Right ventricle myocardium superior (tissue), 1 donor: ENCODE results near the gene SCARB2. TPM values are rescaled to one million over a fixed set of nuclear protein-coding genes. Genes with fewer than 3 reads are reported as not detected.

ENCODE experiments used
- ATAC-seq: fragments of 200-7000 bp; cut with Tn5 transposase; one replicate; pipeline ENCODE4 v1.9.1; 2020; ENCODE audit warnings: mild to moderate bottlenecking; ENCODE audit not compliant: poor library complexity
- DNase-seq: peaks from one replicate; pipeline ENCODE4 v3.0.0-alpha.2; 2020
- intact Hi-C: fragments of 100-400 bp; cut with DNase I; formaldehyde crosslinking; loops from one replicate; pipeline ENCODE4 v1.11.2; 2022
- total RNA-seq: library from RNA; stranded (reverse); fragmentation: NEBNext Ultra II Directional; extraction: Animal tissue kit (Norgen Biotek cat#: 25700); gene quantifications from one replicate; pipeline ENCODE4 v1.2.1, GENCODE V29; 2021
- donor health status: DM: no; HTN: yes; CAD: no; lungs with severe emphysema.

Gene SCARB2
- total RNA-seq, 1 donor from 2014 or later: 96.3 TPM

DNA sequence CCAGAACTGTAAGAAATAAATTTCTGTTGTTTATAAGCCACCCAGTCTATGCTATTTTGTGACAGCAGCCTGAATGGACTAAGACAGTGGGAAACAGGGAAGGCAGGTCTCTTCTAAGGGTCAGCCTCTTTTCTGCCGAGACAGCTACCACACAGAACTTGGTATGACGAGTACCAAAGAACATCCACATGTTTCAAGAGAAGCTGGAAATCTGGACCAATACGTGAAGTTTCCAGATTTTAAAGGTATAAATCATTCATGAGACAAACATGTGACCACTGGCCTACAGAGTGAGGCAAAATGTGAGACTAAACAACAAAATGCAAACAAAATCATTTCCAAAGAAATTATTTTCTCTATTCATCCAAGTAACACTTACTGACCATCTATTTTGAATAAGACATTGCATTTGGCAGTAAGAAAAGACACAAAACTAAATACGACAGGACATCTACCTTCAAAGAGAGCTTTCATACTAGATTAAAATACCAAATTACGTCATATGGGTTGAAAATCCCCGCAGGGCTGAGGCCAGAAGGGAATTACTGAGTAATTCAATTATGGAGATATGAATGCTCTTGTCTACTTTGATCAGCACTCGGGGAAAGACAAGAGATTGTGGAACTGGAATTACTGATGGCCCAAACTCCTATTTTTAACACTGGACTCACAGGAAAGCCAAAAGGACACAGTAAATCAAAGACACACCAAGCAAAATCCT is 7.2 kb downstream of the SCARB2 start:
- ATAC-seq (no peak), DNase-seq (no peak)
- intact Hi-C loops: no loop called here

DNA sequence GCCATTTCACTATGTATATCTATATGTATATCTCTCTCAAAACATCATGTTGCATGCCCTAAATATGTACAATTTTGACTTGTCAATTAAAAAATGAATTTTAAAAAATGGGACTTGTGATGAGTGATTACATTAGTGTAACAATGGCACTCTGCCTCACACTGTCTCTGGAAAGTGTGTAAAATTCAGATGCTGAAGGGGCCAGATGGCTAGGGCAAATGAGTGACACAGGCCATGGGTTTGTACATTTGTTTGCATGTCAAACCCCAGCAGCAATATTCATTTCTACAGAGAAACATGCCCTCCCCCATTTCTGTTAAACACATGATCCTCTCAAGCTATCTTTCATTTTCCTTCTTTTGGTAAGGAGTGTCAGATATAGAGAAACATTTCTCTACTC is 8.1 kb downstream of the SCARB2 start:
- DNase-seq (no peak), ATAC-seq (no peak)
- intact Hi-C loops: no loop called here

DNA sequence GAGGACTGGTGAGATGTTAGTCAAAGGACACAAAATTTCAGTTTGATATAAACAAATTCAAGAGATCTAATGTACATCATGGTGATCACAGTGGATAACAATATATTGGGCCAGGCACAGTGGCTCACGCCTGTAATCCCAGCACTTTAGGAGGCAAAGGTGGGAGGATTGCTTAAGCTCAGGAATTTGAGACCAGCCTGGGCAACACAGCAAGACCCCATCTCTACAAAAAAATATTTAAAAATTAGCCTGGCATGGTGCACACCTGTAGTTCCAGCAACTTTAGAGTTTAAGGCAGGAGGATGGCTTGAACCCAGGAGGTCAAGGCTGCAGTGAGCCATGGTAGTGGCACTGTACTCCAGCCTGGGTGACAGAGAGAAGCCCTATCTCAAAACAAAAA is 8.7 kb downstream of the SCARB2 start:
- no peak for ATAC-seq
- no peak for DNase-seq
- intact Hi-C loops: no loop called here

DNA sequence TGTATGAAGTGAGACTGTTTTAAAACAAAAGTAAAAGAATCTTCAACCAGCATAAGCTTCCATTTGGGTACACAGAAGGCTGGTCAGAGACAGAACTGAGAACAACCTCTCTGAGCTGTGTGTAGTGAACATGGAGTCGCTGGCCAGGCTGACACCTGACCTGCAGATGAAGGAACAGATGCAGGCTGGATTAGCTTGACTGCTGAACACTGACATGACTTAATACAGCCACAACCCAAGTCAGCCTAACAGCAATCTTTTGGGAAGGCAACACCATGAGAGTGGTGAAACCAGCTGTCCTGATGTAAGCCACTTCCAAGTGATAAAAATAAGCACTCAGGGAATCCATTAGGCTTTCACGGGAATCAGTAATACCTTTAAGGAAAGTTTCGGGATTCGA is 10.1 kb downstream of the SCARB2 start:
- no peak for ATAC-seq
- intact Hi-C loops: no loop called here
- no peak for DNase-seq

DNA sequence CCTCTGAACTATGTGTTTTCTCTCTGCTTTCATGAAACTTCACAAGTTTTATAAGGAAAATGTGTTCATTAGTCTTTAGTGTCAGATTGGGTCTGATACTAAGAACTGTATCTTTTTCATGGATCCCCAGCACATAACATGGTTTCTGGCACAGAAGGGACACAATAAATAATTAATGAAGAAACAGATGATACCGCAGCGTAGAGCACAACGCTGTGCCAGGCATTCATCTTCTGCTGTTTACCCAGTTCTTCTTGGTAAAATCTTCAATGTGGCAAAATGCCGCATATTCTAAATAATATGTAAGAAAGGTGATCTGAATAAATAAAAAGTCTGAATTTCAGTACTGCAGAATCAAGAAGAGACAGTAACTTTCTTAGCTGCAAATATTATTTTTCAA is 12.3 kb downstream of the SCARB2 start:
- intact Hi-C loops: no loop called here
- ATAC-seq: no peak
- DNase-seq: no peak

DNA sequence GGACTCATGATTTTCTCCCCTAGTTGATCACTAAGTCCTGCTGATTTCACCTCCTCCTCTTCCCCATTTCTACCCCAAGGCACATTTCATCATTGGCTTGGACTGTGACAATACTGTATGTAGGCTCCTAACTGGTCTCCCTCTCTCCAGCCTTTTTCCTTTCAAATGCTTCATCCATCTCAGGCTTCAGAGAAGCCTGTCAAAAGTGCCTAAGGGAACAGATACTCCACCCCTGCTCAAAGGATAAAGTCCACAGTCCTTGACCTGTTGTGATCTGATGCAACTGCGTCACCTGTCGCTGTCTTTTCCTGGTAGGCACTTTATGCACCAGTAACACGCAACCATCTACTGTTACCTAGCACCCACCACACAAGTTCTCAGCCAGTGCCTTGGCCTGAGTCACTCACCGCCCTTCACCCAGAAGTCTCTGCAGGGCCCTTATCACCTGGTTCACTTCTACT is 12.8 kb downstream of the SCARB2 start:
- DNase-seq (no peak), ATAC-seq (no peak)
- intact Hi-C loops: no loop called here

DNA sequence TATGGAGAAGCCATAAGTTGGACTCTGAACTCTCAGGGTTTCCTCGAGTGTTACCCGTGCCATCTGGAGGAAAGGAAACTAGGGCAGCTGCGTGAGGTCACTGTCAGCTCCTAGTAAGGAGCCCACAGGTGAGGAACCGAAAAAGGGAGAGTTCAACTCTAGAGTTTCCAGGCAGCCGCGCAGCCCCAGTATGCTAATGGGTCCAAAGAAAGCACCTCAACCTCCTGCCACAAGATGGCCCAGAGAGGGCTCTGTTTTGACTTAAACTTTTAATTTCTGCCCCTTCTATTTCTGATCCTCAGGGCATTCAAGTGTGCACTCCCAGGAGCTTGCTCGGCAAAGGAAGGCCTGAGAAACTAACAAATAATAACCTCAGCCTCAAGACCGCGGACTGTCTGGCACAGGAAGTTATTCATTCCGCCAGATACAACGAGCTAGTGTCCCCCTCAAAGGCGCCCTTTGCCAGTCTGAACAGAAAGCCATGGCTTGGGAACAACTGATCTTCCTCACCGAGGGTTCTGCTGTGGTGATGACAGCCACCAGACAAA is 13.9 kb downstream of the SCARB2 start:
- DNase-seq (peak; percentile 47), ATAC-seq (peak; percentile 26)
- intact Hi-C loops: no loop called here

DNA sequence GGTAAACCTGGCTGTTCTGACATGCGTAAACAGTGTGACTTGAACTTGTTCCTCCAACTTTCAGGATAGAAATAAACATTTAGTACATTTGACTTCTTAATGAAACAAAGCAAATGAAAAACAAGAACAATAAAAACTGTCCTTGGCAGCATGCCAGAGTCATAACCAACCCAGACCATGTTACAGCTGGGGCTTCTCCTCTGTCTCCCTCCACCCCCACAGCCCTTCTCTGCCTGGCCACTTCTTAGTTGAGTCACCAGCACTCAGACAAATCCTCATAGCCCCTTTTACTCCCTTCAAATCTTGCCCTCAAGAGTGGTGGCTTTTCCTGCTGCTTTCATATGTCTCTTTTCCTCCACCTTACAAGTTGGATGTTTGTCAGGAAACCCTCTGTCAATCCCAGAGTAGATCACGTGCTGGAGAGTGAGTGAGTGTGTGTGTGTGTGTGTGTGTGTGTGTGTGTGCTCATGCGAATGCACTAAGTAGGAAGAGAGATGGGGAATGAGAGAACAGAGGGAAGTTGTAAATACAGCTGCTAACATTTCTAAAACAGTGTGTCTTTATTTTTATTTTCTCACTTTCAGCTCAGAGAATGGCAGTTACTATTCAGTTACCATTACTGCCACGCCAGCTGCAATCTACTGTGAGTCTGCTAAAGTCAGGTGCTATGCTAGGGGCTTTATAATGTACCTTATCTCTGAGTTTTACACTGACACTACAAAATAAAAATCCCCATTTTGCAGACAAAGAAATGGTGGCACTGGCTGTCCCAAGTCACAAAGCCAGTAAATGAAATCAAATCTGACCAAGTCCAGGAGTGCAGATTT is 15.0 kb downstream of the SCARB2 start:
- DNase-seq (peak; percentile 60), ATAC-seq (peak; percentile 61)
- intact Hi-C loops: no loop called here

DNA sequence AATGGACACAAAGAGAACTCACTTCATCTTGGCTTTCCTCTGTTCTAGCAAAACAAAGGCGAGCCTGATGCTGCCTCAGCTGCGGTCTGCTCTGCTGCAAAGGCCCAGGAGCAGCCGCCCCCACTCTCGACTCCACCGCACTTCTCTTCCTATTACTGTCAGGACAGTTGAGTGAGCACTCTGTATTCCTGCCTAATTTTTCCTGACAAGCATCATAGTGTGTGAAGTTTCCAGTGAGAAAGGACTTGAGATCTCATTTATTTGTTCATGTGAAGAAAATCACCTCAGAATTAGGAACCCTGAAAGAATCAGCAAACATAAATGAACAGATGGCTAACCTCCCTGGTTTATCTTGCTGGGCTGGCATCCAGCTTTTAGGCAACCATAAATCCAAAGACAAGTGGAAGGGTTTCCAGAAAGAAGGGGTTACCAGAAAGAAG is 15.6 kb downstream of the SCARB2 start:
- peak; percentile 69 for DNase-seq
- peak; percentile 59 for ATAC-seq
- intact Hi-C loops: no loop called here

DNA sequence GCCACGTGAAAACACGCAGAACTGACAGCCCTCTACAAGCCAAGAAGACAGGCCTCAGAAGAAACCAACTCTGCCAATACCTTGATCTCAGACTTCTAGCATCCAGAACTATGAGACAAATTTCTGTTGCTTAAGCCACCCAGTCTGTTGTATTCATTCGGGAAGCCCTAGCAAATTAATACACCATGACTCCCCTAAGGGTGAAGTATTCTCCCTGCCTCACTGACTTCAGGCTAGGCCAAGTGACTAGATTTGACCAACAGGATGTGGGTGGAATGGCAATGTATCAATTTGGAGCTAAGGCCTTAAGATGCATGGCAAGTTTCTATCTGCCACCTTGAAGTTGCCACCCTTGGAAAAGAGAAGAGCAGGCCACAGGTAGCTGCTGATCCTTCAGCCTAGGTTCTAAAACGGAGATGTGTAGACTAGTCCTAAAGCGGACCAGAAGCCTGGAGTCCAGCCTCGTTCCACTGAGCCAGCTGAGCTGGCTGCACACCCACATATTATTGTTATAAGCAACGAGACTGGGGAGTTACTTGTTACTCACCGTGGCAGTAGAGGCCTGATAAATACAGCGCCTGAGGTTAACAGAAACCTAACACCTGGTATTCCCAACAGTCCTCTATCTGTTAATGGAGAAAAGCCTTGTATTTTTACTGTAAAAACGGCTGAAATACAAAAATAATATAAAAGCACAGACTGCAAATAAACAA is 16.4 kb downstream of the SCARB2 start:
- DNase-seq (no peak), ATAC-seq (no peak)
- intact Hi-C loops: no loop called here

DNA sequence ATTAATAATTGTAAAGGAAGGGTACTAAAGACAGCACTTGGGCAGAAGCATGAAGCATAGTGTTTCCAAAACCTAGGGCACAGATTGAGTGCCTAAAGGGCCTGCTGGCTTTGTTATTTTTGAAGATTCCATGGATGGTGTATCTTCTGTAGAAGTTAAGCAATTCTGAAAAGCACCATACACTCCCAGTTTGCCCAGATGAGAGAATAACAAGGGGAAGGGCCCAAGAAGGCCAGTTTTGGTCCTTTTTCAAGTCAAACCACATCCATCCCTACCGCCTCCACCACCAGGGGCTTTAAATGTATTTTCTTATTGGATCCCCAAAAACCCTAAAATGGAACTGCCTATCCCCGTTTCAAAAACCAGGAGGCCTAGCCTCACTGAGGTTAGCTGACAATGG is 17.2 kb downstream of the SCARB2 start:
- DNase-seq: no peak
- no peak for ATAC-seq
- intact Hi-C loops: no loop called here

DNA sequence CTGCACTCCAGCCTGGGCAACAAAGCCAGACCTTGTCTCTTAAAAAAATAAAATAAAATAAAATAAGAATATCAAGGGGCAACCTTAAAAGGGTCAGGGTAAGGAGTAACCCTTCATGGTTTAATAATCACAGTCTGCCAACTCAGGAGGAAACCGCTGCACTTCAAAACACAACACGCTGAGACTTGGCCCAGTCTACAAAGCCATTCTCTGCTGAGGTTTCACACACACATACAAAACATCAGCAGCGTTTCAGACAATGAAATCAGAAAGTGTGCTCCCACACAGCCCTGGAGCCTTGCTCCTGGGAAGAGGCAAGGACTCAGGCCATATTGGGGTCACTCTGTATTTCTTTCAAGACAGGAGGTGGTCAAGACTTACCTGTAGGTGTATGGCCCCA is 18.3 kb downstream of the SCARB2 start:
- intact Hi-C loops: no loop called here
- DNase-seq (no peak), ATAC-seq (no peak)

DNA sequence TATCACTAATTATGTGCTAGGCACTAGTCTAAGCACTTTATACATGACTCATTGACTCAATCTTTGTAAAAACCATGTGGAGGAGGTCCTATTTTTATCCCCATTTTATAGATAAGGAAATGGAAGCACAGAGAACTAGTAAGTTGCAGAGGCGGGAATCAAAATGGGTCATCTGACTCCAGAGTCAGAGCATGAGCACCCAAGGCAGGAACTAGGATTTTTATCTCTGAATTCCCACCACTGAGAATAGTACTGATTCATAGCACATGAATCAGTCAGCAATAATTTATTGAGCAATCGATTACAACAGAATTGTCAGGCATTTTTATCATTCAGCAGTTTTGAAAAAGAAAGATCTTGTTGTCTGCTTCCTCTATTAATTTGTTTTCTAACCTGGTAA is 19.3 kb downstream of the SCARB2 start:
- peak; percentile 70 for ATAC-seq
- intact Hi-C loops: no loop called here

DNA sequence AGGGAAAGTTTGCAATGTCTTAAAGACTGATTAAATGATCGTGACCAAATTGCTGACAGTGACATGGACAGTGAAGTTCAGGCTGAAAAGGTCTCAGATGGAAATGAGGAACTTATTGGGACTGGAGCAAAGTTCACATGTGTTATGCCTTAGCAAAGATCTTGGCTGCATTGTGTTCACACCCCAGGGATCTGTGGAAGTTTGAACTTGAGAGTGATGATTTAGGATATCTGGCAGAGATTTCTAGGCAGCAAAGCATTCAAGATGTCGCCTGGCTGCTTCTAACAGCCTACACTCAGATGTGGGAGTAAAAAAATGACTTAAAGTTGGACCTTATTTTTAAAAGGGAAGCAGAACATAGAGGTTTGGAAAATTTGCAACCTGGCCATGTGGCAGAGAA is 21.4 kb downstream of the SCARB2 start:
- DNase-seq (no peak), ATAC-seq (no peak)
- intact Hi-C loops: no loop called here

More for the DNA sequence above, 19.3 kb downstream of the SCARB2 start:
- no peak for DNase-seq

DNA sequence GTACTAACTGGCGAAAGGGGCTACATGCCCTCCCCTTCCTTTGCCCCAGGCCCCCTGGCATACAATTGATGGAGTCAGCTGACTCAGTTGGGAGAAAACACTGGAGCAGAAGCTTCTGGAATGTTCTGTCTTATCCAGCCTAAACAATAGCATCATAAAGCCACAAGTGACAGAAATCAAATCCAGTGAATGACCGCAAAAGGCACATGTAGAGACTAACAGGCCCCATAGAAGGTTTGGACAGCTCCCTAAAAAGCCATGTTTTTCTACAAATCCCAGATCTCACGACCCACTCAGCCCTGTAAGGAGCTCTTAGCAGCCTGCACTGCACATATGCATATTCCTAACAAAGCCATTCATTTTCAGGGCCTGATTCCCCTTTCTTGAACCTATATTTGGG is 25.1 kb downstream of the SCARB2 start:
- DNase-seq (no peak), ATAC-seq (no peak)
- intact Hi-C loops: loop anchor here (10.0 kb wide), 1 partner anchor 116 kb away; the partner anchor contains the start of gene STBD1

DNA sequence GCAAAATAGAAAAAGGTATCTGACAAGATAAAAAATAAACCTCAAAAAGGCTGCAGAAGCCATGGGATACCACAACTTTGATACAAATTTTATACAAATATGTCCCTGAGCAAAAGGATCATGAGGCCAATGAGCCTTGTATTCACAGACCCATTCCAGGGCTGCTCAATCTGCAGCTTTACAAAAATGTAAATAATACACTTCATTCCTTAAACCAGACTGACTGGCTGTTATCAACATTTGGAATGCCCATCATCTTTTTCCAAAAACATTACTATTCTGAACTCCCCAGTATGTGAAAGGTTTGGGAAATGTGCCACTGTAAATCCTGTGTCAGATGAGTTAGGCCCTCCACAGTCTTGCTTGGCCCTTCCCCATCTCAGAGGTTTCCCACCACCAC is 25.5 kb downstream of the SCARB2 start:
- intact Hi-C loops: loop anchor here (10.0 kb wide), 1 partner anchor 117 kb away; the partner anchor contains the start of gene STBD1
- no peak for DNase-seq
- ATAC-seq: no peak

DNA sequence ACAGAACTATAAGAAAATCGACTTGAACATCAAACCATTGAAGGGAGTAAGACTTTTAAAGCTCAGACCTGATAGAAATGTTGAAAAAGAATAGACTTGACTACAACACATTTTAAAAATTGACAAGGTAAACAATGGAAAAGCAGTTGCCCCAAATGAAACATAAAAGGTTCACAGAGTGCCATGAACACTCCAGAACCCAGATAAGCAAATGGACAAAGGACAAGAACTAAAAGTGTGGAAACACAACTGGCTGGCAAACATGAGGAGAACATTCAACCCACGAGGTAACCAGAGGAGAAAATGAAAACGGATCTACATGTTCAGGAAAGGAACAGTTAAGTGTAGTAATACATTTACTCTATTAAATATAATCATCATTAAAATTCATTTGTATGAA is 26.5 kb downstream of the SCARB2 start:
- intact Hi-C loops: loop anchor here (10.0 kb wide), 1 partner anchor 118 kb away; the partner anchor contains the start of gene STBD1
- ATAC-seq (peak; percentile 79), DNase-seq (no peak)

DNA sequence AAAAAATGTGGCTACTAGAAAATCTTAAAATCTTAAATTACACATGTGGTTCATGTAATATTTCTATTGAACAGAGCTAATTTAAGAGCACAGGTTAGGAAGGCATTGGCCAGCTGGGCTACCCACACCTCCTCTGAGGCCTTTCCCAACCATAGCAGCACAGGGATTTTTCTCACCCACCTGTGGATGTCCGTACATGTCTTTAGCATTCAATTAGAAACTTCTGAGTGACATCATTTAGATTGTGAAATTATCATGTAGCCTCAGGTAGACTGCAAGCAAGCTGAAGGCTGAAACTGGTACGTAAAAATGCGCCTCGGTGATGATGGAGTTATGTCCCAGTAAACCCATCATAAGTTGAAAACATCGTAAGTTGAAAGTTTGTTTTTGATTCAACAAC is 31.2 kb downstream of the SCARB2 start:
- no peak for DNase-seq
- ATAC-seq: no peak
- intact Hi-C loops: loop anchor here (10.0 kb wide), 1 partner anchor 122 kb away; the partner anchor contains the start of gene STBD1
